Bronchial epithelial cell (primary cell): ENCODE measurements around the gene LCN12. TPM values are rescaled to one million over a fixed set of nuclear protein-coding genes. Genes with fewer than 3 reads are reported as not detected.

Experiments used
- DNase-seq: peaks from one replicate; pipeline ENCODE4 v3.0.0-alpha.2; 2010; ENCODE audit warnings: low read depth
- FAIRE-seq: peaks from 2 replicates; lab custom pipeline; 2011; peaks lifted over from hg19 to GRCh38; lab: Jason Lieb, UNC
- H3K27me3 ChIP-seq: 2 replicates; pipeline ENCODE4 v1.5.1; 2011; ENCODE audit warnings: low read length; ENCODE audit not compliant: control insufficient read depth, insufficient read depth
- H3K36me3 ChIP-seq: 2 replicates; pipeline ENCODE4 v1.5.1; 2011; ENCODE audit warnings: low read length; ENCODE audit not compliant: control insufficient read depth, insufficient read depth
- H3K4me3 ChIP-seq: 2 replicates; pipeline ENCODE4 v1.5.1; 2011; ENCODE audit warnings: mild to moderate bottlenecking, low read depth, low read length, control low read depth
- total RNA-seq: library from RNA; depleted of rRNA; stranded (reverse); fragments of >200 nt; gene quantifications from 2 replicates; pipeline ENCODE4 v1.2.1, GENCODE V29; 2014
- TF ChIP-seq, protein P1 (sequence below): IDR thresholded peaks from 2 replicates; pipeline ENCODE4 v1.5.1; 2011; ENCODE audit warnings: mild to moderate bottlenecking, moderate library complexity, low read length, control low read depth, inconsistent platforms; ENCODE audit not compliant: insufficient read depth, severe bottlenecking

LCN12 gene
- total RNA-seq, 1 donor from 2014 or later: not detected

GRCh38 chr9:136957901-136958300 lies 5.8 kb downstream of the LCN12 start:
- FAIRE-seq (peak; percentile 68), DNase-seq (no peak)

DNA sequence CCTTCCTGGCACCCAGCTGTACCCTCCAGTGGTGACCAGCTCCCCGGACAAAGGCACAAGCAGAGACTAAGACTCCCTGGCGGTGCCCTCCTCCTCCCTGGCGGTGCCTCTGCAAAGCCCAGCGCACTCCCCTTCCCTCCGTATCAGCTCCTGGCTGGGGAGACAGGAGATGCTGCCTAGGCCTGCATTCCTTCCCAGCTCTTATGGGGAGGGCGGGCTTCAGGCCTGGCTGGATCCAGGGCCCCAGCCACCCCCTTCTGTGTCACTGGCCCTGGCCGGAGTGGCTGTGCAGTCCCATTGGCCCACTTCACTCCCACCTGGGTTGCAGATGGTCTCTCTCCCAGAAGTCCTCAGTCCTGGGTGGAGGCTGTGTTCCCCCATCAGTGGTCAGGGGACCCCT lies 6.4 kb downstream of the LCN12 start:
- Histone ChIP-seq H3K36me3 (no peaks in the 10 kb centered on the region), H3K4me3 (no peak overlapping the region), H3K27me3 (peaks cover 3% of the 10 kb centered on the region)
- DNase-seq: no peak
- no peak for FAIRE-seq
- TF ChIP-seq, protein P1, sequence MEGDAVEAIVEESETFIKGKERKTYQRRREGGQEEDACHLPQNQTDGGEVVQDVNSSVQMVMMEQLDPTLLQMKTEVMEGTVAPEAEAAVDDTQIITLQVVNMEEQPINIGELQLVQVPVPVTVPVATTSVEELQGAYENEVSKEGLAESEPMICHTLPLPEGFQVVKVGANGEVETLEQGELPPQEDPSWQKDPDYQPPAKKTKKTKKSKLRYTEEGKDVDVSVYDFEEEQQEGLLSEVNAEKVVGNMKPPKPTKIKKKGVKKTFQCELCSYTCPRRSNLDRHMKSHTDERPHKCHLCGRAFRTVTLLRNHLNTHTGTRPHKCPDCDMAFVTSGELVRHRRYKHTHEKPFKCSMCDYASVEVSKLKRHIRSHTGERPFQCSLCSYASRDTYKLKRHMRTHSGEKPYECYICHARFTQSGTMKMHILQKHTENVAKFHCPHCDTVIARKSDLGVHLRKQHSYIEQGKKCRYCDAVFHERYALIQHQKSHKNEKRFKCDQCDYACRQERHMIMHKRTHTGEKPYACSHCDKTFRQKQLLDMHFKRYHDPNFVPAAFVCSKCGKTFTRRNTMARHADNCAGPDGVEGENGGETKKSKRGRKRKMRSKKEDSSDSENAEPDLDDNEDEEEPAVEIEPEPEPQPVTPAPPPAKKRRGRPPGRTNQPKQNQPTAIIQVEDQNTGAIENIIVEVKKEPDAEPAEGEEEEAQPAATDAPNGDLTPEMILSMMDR: no peak

More at GRCh38 chr9:136957901-136958300, 5.8 kb downstream of the LCN12 start:
- TF ChIP-seq, protein P1: no peak
- Histone ChIP-seq H3K36me3 (no peaks in the 10 kb centered on the region), H3K4me3 (no peak overlapping the region), H3K27me3 (peaks cover 3% of the 10 kb centered on the region)

DNA sequence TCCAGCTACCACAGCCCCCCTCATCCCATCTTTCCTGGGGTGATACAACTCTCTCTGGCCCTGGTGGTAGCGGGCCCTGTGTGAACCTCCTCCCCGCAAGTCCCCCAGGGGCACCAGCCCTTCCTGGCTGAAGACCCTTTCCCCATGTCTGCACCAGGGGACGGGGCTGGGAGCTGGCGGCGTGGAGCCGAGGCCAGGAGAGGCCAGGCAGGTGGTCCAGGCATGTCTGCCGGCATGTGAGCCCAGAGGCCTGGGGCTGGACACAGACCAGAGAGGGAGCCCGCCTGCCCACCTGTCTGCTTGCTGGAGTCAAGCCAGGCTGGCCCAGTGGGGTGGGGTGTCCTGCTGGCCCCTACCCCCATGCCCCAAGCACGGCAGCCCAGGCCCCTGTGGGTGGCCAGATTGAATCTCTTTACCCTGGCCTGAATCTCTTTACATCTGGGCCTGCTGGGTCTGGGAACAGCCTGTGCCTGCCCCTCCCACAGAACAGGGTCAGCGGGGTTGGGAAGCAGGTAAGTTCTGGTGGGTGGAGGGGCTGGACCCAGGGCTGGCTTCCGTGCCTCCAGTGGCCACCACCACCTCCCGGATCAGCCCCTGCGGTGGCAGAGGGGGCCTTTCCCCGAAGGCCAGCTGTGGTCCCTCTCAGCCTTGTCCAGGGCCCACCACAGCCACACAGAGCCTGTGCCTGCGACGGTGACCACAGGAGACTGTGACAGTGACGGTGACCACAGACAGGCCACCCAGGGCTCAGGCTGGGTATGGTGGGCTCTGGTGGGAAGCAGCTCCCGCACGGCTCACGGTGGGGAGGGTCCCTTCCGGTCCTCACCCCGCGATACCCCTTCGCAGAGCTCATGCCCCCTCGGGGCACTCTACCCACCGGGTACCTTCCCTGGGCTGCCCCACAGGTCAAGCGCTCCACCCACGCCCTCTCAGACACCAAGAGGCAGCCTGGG lies 7.1 kb downstream of the LCN12 start:
- FAIRE-seq (no peak), DNase-seq (no peak)
- Histone ChIP-seq H3K4me3 (no peak overlapping the region), H3K36me3 (no peaks in the 10 kb centered on the region), H3K27me3 (peaks cover 3% of the 10 kb centered on the region)
- TF ChIP-seq, protein P1: no peak

DNA sequence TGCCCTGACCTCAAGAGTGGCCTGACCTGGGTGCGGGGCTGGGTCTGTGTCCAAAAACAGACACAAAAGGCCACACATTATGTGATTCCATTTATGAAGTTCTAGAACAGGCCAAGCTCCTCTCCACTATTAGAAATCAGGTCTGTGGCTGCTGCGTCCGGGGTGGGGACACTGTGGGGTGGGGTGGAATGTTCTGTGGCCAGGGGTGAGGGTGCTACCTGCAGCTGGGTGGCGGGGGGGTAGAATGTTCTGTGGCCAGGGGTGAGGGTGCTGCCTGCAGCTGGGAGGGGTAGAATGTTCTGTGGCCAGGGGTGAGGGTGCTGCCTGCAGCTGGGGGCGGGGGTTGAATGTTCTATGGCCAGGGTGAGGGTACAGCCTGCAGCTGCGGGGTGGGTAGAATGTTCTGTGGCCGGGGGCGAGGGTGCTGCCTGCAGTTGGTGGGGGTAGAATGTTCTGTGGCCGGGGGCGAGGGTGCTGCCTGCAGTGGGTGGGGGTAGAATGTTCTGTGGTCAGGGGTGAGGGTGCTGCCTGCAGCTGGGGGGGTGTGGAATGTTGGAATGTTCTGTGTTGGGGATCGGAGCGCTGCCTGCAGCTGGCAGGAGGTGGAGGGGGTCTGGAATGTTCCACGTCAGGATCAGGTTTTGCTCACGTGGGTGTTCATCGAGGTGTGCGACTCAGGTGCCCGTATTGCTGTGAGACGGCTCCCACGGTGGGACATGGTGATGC lies 8.3 kb downstream of the LCN12 start:
- Histone ChIP-seq H3K36me3 (no peaks in the 10 kb centered on the region), H3K27me3 (peaks cover 3% of the 10 kb centered on the region), H3K4me3 (no peak overlapping the region)
- DNase-seq: no peak
- TF ChIP-seq, protein P1: no peak
- FAIRE-seq: no peak

GRCh38 chr9:136960938-136961275 lies 8.8 kb downstream of the LCN12 start:
- Histone ChIP-seq H3K27me3 (peaks cover 3% of the 10 kb centered on the region), H3K36me3 (no peaks in the 10 kb centered on the region), H3K4me3 (no peak overlapping the region)
- TF ChIP-seq, protein P1: no peak
- no peak for DNase-seq
- FAIRE-seq: no peak
